WTC11 (cell line): ENCODE data around the gene LACC1.

Source experiments
- CTCF ChIP-seq: fragments of 200-600 bp; IDR thresholded peaks from 2 replicates; pipeline ENCODE4 v1.8.0; 2022; ENCODE audit warnings: antibody characterized with exemption
- IRF2 ChIP-seq: sonication (generic); formaldehyde crosslinking; IDR thresholded peaks from 2 replicates; pipeline ENCODE4 v1.8.0; 2022; ENCODE audit warnings: low read depth, missing genetic modification reagents, borderline replicate concordance

GRCh38 chr13:43929947-43930346 is 50.2 kb downstream of the LACC1 start:
- no peak for TF ChIP-seq IRF2
- TF ChIP-seq CTCF: no peak
